GM21423 (cell line): ENCODE data around the gene CRTAP.
A peak's percentile ranks its signal among the peaks of the same experiment; 100 is the strongest.
"Not testable (repeated sequence)": the region's sequence is repeated elsewhere in the genome, so short reads cannot be mapped to it uniquely, and the experiment has no call there.

Source experiments
- ATAC-seq: cut with Tn5 transposase; IDR thresholded peaks from one replicate; pipeline ENCODE4 v1.9.1; 2021; ENCODE audit warnings: mild to moderate bottlenecking, moderate library complexity; ENCODE audit not compliant: unreplicated experiment

Gene CRTAP

DNA sequence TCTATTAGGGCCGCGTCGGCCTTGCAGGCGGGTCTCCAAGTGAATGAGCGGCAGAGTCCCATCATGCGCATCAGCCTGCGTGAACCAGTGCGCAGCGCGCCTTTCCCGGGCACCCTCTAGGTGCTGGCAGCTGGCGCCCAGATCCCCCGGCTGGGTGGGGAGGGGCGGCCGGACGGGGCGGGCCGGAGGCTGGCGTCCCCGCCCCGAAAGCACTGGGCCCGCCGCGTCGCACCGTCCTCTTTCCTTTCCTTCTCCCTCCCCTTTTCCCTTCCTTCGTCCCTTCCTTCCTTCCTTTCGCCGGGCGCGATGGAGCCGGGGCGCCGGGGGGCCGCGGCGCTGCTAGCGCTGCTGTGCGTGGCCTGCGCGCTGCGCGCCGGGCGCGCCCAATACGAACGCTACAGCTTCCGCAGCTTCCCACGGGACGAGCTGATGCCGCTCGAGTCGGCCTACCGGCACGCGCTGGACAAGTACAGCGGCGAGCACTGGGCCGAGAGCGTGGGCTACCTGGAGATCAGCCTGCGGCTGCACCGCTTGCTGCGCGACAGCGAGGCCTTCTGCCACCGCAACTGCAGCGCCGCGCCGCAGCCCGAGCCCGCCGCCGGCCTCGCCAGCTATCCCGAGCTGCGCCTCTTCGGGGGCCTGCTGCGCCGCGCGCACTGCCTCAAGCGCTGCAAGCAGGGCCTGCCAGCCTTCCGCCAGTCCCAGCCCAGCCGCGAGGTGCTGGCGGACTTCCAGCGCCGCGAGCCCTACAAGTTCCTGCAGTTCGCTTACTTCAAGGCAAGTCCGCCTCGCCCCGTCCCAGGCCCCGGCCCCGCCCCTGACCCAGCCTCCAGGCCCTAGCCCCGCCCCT is at the start of gene CRTAP:
Gene CRTAP, plus strand, starts transcription at position 243 of the 850 bp plus-strand sequence. Its CDS starts 64 bp downstream, at position 307.
- peak; percentile 80 for ATAC-seq

DNA sequence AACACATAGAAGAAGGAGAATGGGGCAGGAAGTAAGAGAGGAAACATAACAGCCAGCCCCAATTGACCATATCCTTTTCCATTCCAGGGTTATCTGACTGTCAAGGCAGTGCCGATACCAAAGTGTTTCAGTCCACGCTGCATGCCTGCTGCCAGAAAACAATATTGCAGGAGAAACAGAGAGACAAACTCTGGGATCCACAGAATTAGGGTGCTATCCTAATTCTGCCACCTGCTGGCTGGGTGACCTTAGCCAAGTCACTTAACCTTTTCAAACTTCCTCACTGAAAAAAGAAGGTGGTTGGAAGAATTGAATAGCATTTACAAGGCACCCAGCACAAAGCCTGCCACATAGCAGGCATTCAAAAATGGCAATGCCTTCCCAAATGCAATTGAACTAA is 48.9 kb upstream of the CRTAP start:
- no peak for ATAC-seq

DNA sequence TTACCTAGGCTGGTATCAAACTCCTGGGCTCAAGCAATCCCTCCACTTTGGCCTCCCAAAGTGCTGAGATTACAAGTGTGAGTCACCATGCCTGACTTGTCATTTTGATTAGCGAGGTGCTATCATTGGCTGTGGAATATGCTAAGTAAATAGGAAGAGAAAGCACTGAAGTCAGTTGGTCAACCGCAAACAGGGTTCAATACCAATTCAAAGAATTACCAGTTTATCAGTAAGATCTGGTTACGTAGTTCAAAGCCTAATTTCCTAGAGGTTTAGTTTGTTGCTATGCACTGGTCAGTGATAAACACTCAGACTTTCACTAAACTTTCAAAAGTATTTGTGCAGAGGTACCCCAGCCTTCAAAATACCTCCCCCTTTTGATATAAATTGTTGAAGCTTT is 46.3 kb upstream of the CRTAP start:
- no peak for ATAC-seq

DNA sequence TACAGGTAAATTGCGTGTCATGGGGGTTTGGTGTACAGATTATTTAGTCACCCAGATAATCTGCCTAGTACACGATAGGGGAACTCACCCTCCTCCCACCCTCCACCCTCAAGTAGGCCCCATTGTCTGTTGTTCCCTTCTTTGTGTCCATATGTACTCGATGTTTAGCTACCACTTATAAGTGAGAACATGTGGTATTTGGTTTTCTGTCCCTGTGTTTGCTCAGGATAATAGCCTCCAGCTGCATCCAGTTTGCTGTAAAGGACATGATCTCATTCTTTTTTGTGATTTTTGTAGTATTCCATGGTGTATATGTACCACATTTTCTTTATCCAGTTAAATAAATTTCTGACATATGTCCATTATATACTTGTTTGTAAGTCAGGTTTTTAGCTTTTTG is 44.0 kb upstream of the CRTAP start:
- not testable (repeated sequence) for ATAC-seq

DNA sequence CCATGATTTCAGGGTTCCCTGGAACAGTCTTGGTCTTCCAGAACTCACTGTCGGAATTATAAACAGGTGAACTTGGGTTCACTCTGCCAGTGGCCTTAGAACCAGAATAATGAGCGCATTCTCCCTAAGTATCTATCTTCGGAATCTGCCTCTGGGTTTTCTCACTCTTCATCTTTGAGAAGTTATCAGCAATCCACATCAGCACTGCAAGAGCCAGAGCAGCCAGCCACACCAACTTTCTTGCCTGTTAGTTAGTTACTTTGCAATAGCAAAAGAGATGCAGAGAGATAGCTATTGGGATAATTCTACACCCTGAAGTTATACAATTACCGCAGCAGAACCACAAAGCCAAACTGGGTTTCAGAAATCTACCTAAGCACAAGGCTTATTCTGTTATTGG is 42.6 kb upstream of the CRTAP start:
- no peak for ATAC-seq

DNA sequence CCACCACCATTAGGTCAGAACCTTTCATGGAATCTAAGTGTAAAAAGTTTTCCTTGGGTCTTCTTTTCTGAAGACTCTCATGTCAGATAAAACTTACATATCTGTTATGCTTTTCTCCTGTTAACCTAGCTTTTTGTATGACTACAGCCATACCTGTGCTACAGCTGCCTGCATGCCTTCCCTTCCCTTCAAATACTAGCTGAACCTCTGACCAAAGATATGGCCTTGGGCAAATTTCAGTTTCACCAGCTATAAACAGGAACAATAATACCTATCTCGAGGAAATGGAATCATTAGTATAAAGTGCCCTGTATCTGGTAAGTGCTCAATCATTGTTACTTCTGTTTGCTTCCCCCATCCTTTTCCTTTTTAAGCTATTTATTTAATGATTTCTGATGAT is 41.9 kb upstream of the CRTAP start:
- ATAC-seq, result no peak

DNA sequence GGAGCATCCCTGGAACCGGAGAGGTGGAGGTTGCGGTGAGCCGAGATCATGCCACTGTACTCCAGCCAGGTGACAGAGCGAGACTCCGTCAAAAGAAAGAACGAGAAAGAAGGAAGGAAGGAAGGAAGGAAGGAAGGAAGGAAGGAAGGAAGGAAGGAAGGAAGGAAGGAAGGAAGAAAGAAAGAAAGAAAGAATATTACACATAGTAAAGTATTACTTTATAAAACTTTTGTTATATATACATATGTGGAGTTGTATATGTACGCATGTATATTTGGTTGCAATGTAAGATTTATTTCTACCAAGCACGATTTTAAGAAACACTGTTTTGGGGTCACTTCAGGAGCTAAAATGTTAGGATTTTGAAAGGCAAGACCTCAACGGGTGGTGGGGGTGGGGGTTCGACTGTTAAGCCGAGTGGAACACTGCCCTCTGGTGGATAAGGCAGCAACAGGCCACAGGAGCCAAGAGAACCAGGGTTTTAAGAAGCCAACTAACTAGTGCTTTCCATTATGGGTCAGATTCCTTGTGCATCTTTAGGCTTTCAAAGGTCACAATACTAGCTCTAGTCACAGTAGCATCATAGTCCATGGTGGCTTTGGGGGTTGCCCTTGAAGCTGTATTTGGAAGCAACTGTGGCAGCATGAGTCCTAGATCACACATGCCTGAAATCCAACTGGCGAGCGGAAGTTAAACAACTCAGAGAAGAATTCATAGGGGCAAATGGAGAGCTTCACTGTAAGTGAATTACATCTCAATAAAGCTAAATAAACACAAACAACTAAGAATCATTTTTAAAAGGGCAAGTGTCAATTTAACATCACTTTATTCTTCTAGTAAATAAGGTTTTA is 39.4 kb upstream of the CRTAP start:
- ATAC-seq, result peak; percentile 65

DNA sequence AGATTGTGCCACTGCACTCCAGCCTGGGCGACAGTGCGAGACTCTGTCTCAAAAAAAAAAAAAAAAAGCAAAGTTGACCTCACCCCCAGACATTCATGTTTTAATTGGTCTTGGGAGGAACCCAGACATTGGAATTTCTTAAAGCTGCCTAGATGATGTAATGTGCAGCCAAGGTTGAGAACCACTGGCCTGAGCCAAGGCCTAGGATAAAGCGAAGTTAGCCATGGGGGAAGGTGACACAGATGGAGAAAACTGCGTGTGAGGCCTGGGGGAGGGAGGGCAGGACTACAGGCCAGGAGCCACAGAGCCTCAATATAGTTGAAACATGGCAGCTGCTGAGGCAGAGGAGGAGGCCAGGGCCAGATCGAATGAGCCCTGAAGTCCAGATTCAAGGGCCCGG is 37.8 kb upstream of the CRTAP start:
- no peak for ATAC-seq

DNA sequence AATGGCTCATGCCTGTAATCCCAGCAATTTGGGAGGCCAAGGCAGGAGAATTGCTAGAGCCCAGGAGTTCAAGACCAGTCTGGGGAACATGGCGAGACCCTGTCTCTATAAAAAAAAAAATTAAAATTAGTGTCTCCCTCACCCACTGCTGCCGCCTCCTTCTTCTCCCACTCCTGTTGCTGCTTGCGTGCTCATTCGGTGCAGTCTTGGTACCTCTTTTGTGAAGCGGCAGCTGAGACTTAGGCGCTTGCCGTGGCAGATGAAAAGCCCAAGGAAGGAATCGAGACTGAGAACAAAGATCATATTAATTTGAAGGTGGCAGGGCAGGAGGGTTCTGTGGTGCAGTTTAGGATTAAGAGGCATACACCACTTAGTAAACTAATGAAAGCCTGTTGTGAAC is 36.9 kb upstream of the CRTAP start:
- no peak for ATAC-seq

DNA sequence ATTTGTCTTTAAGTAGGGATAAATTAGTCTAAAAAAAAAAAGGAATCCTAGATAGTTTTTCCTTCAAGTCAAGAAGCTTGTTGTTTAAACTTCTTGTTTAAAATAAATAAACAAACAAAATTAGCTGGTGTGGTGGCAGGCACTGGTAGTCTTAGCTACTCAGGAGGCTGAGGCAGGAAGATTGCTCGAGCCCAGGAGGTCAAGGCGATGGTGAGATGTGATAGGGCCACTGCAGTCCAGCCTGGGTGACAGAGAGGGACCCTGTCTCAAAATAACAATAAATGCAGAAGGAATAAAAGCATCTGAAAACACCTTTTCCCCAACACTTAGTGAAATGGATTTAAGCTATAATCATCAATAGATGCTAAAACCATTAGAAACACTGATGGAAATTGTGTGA is 35.8 kb upstream of the CRTAP start:
- no peak for ATAC-seq

DNA sequence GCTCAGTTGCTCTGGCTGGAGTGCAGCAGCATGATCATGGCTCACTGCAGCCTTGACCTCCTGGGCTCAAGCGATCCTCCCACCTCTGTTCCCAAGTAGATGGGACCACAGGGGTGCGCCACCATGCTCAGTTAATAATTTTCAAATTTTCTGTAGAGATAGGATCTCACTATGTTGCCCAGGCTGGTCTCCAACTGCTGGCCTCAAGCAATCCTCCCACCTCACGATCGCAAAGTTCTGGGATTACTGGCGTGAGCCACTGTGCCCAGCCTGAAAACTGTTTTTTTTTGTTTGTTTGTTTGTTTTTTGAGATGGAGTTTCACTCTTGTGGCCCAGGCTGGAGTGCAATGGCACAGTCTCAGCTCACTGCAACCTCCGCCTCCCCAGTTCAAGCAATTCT is 34.0 kb upstream of the CRTAP start:
- not testable (repeated sequence) for ATAC-seq

DNA sequence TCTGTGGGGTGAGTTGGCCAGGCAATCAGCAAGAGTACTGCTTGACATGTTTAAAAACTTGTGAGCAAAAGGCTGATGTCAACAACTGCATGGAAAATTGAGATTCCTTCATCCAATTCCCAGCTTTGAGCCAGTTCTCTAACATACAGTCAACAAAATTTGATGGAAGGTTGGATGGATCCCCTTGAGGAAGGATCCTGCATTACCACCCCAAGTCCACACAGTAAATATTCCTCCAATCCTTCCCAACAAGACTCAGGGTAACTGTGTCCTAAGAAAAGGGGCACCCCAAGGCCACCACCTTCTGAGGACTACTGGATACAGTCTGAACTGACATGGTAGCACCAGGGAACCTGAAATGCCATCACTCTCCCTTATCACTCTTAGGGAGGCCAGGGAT is 32.0 kb upstream of the CRTAP start:
- ATAC-seq, result no peak

DNA sequence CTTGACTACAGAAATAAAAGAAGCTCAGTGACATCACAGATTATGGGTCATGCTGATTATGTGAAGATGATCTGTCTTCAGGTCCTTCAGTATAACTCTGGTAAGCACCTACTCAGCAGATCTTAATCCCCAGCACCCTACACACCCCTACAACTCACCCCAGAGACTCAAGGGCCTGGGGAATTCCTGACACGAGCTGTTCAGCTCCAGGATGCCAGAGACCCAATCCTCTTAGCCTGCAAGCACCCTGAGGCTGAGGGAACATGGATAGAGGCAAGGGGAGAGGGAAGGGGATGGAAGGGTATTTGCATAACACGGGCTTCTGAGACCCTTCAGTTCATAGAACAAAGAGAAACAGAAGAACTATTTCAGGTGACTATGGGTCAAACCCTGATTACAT is 29.9 kb upstream of the CRTAP start:
- no peak for ATAC-seq

DNA sequence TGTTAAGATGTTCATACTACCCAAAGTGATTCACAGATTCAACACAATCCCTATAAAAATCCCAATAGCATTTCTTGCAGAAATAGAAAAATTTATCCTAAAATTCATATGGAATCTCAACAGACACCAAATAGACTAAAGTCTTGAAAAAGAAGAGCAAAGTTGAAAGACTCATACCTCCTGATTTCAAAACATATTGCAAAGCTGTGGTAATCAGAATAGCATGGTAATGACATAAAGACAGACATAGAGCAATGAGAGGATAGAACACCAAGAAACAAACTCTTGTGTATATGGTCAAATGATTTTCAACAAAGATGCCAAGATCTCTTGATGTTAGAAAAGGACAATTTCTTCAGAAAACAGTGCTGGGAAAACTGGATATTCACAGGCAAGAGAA is 25.1 kb upstream of the CRTAP start:
- ATAC-seq, result no peak

DNA sequence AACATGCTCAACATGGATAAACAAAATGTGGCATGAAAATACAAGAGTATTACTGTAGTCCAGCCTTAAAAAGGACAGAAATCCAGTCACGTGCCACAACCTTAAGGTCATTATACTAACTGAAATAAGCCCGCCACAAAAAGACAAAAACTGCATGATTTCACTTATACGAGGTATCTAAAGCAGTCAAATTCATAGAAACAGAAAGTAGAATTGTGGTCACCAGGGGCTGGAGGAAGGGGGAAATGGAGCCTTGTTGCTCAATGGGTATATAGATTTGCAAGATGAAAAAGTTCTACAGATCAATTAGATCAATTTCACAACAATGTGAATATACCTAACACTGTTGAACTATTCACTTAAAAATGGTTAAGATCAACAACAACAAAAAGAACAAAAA is 24.3 kb upstream of the CRTAP start:
- ATAC-seq, result peak; percentile 92

DNA sequence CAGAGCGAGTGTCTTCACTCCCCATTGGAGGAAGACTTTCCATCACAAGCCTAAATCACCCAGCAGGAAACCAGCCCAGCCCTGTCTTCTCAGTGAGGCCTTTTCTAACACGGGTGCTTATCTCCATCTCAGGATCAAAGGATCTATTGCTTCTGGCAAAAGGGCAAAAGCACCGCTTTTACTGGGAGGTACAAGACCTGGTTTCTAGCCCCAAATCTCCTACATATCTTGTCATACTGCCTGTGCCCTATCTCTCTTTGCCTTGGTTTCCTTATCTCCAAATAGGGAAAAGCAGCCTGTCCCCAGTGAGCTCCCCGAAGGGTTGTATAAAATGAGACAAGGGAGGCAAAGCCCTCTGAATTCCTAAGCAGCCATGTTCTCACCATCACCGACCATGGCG is 22.1 kb upstream of the CRTAP start:
- ATAC-seq, result no peak

DNA sequence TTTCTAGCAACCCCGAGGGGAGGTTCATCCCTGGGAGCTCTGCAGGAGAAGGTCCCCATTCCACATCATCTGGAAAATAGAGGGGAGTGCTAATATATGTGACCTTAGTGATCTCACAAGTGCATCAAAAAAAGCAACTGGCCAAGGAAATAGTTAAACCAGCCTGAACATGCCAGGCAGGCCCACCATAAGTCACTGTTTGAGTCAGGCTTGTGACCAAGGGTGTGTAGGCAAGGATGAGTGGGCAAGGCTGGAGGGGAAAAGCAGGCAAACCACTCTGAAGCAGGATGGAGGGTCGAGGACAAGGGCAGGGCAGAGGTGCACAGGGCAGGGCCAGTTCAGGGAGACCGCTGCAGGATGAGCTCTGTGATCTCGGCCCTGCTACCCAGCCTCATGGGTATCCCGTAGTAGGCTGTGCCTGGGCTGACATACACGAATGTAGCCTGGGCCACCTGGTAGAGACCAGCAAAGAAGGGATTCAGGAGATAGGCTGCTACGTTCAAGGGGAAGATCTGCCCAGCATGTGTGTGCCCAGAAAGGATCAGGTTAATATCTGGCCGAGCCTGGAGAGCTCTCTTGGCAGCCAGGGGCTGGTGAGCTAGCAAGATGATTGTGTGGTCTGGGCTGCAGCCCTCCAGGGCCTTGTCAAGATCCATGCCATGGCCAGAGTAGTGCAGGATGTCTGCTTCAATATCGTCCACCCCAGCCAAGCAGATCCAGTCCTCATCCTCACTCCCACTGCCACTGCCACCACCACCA is 21.1 kb upstream of the CRTAP start:
- ATAC-seq, result no peak

DNA sequence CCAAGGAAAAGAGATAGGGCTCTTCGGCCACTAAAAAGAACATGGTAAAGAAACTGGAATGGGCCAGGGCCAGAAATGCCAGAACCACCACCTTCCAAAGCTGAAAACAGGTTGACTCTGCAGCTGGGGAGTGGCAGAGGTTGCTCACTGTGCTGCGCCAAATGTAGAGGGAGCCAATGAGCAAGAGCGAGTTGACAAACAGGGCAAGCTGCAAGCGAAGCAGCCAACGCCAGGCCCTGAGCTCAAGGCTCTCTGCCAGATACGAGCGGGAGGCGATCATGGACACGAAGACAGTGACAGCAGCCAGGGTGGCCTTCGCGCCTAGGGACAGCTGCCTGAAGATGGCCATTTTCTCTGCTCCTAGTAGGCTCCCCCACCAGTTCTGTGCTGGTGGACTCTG is 20.0 kb upstream of the CRTAP start:
- no peak for ATAC-seq

DNA sequence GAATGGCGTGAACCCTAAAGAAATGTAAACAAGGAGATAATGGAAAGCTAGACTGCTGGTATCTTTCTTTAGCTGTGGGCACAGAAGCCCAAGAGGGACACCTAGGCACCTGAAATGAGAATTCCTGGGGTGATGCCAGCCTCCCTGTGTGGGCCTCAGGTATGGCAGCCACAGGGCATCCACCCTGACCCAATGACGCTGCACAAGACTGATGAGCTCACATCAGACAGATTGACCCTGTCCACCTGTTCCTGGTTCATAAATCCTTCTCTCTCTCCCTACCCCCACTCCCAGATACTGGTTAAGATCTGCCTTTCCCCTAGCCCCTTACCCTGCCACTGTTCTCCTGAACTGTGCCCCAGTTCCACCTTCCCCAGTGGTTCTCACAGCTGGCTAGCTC is 18.4 kb upstream of the CRTAP start:
- ATAC-seq, result no peak

DNA sequence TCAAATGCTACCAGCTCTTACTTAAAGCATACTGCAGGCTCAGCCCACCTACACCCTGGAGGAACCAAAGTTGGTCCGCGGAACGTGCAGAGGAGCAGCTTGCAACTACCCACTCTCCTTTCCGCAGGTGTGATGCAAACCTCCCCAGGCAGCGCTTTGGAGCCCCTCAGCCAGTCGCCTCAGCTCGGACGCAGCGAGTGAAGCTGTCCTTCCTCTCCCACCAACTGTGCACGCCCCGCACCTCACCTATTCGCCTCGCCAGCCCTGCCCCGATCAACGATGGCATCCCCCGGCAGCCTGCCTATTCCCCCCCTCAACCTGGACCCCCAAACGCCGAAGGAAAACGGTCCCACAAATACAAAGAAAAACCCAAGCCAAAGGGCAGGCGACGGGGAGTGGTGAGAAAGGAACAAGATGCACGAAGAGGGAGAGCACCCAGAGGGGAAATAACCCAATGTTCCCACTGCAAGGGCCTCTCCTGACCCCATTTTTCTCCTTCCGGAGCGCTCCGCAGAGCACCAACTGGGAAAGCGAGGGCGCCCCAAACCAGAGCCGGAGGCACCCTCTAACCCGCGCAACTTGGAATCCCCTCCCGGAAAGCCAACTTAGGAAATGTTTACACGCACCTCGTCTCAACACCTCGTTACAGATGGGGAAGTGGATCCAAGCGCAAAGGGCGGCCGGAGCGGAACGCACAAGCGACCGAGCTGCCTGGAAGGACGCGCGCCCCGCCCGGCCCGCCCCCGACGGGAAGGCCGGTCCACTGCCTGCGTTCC is 17.5 kb upstream of the CRTAP start:
- peak; percentile 32 for ATAC-seq
